Skeletal muscle tissue (tissue), 4 donors: ENCODE measurements around the gene MAPKAP1. TPM values are rescaled to one million over a fixed set of nuclear protein-coding genes. Genes with fewer than 3 reads are reported as not detected.
A peak's percentile ranks its signal among the peaks of the same experiment; 100 is the strongest.

Experiments
- H3K27ac ChIP-seq: one replicate; pipeline ENCODE4 v1.7.0; 2013; ENCODE audit warnings: mild to moderate bottlenecking, low read depth, low read length, inconsistent platforms
- H3K27me3 ChIP-seq, 3 donors: one replicate each; pipeline ENCODE4 v1.7.0; 2013; ENCODE audit warnings: low read length in 3 of 3; ENCODE audit not compliant: control insufficient read depth in 3 of 3, insufficient read depth in 3 of 3
- H3K36me3 ChIP-seq, 3 donors: one replicate each; pipeline ENCODE4 v1.7.0; 2013; ENCODE audit warnings: low read length in 3 of 3; ENCODE audit not compliant: control insufficient read depth in 3 of 3, insufficient read depth in 3 of 3
- H3K4me1 ChIP-seq, 3 donors: one replicate each; pipeline ENCODE4 v1.7.0; 2013; ENCODE audit warnings: low read length in 3 of 3, mild to moderate bottlenecking in 3 of 3; ENCODE audit not compliant: control insufficient read depth in 3 of 3, insufficient read depth in 3 of 3
- H3K4me3 ChIP-seq, 3 donors: one replicate each; pipeline ENCODE4 v1.7.0; 2013; ENCODE audit warnings: low read length in 3 of 3
- H3K9ac ChIP-seq, 3 donors: one replicate each; pipeline ENCODE4 v1.7.0; 2013; ENCODE audit warnings: low read length in 3 of 3, mild to moderate bottlenecking in 3 of 3, moderate library complexity in 2 of 3, low read depth in 1 of 3
- H3K9me3 ChIP-seq, 3 donors: one replicate each; pipeline ENCODE4 v1.7.0; 2013; ENCODE audit warnings: low read length in 3 of 3; ENCODE audit not compliant: control insufficient read depth in 3 of 3
- total RNA-seq: library from RNA; depleted of rRNA; stranded (reverse); fragments of >200 nt; gene quantifications from one replicate; pipeline ENCODE4 v1.2.3, GENCODE V29; 2014
- donor health status: Osteomylitis.

Gene MAPKAP1
- total RNA-seq, 1 donor from 2014 or later: 44.9 TPM

DNA sequence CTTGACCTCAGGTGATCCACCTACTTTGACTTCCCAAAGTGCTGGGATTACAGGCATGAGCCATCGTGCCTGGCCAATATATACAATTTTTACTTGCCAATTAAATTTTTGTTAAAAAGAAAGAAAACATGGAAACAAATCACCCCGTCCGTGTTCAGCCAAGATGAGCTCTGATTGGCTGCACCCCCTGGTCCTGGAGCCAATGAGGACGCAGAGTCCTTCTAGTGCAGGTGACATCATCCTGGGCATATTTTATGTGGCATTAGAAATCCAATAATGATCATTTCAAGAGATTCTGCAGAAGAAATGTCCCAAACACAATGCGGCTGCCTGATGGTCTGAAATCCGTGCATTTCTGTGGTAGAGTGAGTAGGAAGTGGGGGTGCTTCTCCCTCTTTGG, 285.8 kb downstream of the MAPKAP1 start:
- Histone ChIP-seq H3K4me3 (no peak overlapping the region), H3K27me3 (no peaks in the 10 kb centered on the region), H3K27ac (no peak overlapping the region), H3K36me3 (no peaks in the 10 kb centered on the region), H3K4me1 (no peaks in the 10 kb centered on the region), H3K9me3 (no peaks in the 10 kb centered on the region), H3K9ac (no peak overlapping the region)

DNA sequence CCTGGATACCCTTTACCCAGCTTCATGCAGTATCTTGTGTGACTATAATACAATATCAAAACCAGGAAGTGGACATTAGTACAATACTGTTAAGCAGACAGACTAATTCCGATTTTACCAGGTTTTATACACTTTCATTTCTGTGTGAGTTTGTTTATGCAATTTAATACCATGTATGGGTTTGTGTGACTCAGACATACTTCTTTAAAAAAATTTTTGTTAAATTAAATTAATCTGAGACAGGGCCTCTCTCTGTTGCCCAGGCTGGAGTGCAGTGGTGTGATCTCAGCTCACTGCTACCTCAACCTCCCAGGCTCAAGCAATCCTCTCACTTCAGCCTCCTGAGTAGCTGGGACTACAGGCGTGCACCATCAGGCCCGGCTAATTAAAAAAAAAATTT, 288.6 kb downstream of the MAPKAP1 start:
- Histone ChIP-seq H3K27ac (no peak overlapping the region), H3K36me3 (no peaks in the 10 kb centered on the region), H3K27me3 (no peaks in the 10 kb centered on the region), H3K9ac (no peak overlapping the region), H3K9me3 (no peaks in the 10 kb centered on the region), H3K4me1 (no peaks in the 10 kb centered on the region), H3K4me3 (no peak overlapping the region)

DNA sequence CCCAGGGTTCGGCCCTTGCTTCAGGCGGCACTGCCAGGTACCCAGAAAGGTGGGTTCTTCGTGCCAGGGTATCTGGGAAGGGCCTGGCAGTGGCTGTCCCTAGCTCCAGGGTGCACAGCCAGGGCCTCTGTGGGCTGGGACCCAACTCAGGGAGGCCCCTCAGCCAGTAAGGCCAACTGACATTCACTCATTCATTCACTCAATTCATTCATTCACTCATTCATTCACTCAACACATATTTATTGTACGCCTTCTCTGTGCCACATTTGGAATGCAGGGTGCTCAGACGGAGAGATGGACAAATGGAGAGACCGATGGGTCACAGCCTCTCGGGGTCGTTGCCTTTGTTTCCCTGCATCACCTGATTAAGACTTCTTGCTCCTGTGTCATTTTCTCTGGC, 290.5 kb downstream of the MAPKAP1 start:
- H3K4me3 ChIP-seq: no peak overlapping the region
- no peaks in the 10 kb centered on the region for H3K36me3 ChIP-seq
- no peak overlapping the region for H3K27ac ChIP-seq
- H3K4me1 ChIP-seq: no peaks in the 10 kb centered on the region
- H3K9me3 ChIP-seq: no peaks in the 10 kb centered on the region
- peaks cover 0 to 3% (median 0%) of the 10 kb centered on the region in 3 donors for H3K27me3 ChIP-seq
- no peak overlapping the region for H3K9ac ChIP-seq

DNA sequence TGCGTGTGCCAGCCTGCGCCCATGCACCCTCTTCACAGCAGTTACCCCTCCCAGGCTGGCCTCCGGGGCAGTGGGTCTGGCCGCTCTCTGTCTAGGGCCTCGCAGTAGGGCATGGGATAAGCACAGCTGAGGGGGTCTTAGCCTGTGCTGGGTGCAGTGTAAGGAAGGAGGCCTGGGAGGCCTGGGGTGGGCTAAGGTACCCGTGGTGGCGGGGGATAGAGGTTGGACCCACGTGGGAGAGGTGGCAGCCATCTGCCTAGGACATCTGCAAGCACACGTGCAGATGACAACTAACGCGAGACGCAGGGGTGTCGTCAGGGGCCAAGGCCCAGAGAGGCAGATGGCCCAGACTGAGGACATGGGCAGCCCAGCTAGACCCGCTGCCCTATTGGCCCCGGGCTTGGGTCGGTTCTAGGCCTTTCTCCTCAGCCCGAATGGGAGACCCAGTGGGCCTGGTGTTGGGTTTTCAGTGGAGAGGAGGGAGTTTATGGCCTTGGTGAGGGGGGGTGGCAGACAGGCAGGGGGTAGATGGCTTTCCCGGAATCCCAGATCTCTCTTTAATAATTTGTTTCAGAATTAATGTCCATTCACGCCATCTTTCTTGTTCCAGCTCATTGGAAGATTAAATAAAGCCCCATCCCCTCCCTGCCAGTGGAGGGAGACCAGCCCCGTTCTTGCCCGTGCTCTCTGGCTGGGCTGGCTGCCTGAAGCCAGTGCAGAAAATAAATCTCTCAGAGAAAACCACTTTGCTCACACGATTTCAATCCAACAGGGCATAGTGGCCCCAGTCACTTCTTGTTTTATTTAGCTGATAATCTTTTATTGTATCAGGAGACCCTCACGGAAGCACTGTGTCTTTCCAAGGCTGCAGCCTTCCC, 291.2 kb downstream of the MAPKAP1 start:
- Histone ChIP-seq H3K9me3 (no peaks in the 10 kb centered on the region), H3K4me1 (no peaks in the 10 kb centered on the region), H3K4me3 (no peak overlapping the region), H3K36me3 (no peaks in the 10 kb centered on the region), H3K27me3 (peaks cover 1 to 9% (median 4%) of the 10 kb centered on the region in 3 donors), H3K9ac (no peak overlapping the region), H3K27ac (no peak overlapping the region)

DNA sequence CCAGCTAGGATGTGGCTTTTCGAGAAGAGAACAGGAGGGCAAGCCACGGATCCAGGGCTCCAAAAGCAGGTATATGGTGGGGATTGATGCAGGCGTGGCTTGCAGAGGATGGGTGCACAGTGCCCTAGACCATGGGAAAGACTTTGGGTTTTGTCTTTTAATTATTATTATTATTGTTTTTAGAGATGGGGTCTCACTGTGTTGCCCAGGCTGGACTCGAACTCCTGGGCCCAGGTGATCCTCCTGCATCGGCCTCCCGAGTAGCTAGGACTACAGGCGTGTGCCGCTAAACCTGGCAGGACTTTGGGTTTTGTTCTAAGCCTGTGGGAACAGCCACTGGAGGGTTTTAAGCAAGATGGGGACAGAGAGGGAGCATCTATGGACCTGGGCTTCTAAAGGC, 293.4 kb downstream of the MAPKAP1 start:
- H3K27me3 ChIP-seq: peaks cover 13 to 19% (median 18%) of the 10 kb centered on the region in 3 donors
- peaks cover 0 to 3% (median under 1%) of the 10 kb centered on the region in 3 donors for H3K4me1 ChIP-seq
- H3K36me3 ChIP-seq: no peaks in the 10 kb centered on the region
- H3K4me3 ChIP-seq: no peak overlapping the region
- H3K9me3 ChIP-seq: no peaks in the 10 kb centered on the region
- no peak overlapping the region for H3K27ac ChIP-seq
- no peak overlapping the region for H3K9ac ChIP-seq

DNA sequence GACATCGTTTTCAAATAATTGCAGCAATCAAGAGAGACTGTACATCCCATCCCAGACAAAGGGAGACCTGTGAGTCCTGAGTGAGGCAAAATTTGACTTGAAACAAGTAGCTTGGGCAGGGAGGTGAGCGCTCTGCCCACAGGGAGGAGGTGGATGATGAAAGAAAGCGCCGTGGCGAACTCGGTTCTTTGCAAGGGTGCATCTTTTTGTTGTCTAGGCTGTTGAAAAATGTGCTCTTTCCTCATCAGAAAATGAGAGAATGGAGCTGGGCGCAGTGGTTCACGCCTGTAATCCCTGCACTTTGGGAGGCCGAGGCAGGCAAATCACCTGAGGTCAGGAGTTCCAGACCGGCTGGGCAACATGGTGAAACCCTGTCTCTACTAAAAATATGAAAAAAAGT, 294.8 kb downstream of the MAPKAP1 start:
- peaks cover 0 to 9% (median 4%) of the 10 kb centered on the region in 3 donors for H3K4me1 ChIP-seq
- H3K27me3 ChIP-seq: peaks cover 13 to 28% (median 24%) of the 10 kb centered on the region in 3 donors
- no peaks in the 10 kb centered on the region for H3K36me3 ChIP-seq
- H3K4me3 ChIP-seq: no peak overlapping the region
- H3K9me3 ChIP-seq: no peaks in the 10 kb centered on the region
- no peak overlapping the region for H3K27ac ChIP-seq
- H3K9ac ChIP-seq: no peak overlapping the region

DNA sequence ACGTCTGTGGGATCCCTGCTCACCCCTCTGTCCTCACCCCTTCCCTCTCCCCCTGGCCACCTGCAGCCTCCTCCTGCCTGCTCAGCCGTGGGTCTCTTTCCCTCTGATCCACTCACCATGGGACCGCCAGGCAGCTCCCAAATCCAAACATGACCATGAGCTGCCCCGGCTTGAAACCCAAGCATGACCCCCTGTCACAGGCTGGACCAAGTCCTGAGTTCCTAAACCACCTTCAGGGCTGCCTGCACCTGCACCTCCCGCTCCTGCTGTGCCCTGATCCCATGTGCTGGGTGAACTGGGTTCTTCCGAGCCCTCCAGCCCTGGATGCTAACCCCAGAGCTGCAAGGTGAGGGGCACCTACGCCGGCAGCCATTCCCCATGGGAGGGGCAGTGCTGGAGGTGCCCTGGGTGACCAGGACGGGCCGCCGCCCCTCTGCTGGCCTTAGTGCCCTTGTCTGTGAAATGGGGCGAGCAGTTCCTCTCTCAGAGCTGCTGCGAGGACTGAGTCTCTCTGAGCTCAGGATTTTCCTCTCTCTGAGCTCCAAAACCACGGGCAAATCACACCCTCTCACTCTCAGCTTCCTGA, 295.7 kb downstream of the MAPKAP1 start:
- Histone ChIP-seq H3K4me3 (peak overlapping the region in 2 of 3 donors; percentile 51 to 65), H3K36me3 (no peaks in the 10 kb centered on the region), H3K9me3 (no peaks in the 10 kb centered on the region), H3K4me1 (peaks cover 0 to 9% (median 4%) of the 10 kb centered on the region in 3 donors), H3K27ac (no peak overlapping the region), H3K9ac (peak overlapping the region in 2 of 3 donors; percentile 45 to 53), H3K27me3 (peaks cover 13 to 35% (median 24%) of the 10 kb centered on the region in 3 donors)

DNA sequence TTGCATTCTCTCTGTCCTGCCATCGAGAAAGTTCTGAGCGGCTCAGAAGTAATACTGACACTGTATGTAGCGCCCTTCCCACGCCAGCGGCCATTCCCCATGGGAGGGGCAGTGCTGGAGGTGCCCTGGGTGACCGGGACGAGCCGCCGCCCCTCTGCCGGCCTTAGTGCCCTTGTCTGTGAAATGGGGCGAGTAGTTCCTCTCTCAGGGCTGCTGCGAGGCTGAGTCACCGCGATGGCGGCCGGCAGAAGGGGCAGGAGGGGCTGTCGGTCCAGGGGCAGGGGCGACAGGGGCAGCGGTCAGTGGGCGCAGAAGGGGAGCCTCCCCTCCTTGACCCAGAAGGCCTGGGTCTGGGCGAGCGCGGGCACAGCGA, 296.5 kb downstream of the MAPKAP1 start:
- Histone ChIP-seq H3K9ac (peak overlapping the region in 2 of 3 donors; percentile 53 to 66), H3K4me3 (peak overlapping the region in 2 of 3 donors; percentile 51 to 65), H3K36me3 (no peaks in the 10 kb centered on the region), H3K27me3 (peaks cover 13 to 35% (median 24%) of the 10 kb centered on the region in 3 donors), H3K27ac (no peak overlapping the region), H3K4me1 (peaks cover 0 to 9% (median 4%) of the 10 kb centered on the region in 3 donors), H3K9me3 (no peaks in the 10 kb centered on the region)

DNA sequence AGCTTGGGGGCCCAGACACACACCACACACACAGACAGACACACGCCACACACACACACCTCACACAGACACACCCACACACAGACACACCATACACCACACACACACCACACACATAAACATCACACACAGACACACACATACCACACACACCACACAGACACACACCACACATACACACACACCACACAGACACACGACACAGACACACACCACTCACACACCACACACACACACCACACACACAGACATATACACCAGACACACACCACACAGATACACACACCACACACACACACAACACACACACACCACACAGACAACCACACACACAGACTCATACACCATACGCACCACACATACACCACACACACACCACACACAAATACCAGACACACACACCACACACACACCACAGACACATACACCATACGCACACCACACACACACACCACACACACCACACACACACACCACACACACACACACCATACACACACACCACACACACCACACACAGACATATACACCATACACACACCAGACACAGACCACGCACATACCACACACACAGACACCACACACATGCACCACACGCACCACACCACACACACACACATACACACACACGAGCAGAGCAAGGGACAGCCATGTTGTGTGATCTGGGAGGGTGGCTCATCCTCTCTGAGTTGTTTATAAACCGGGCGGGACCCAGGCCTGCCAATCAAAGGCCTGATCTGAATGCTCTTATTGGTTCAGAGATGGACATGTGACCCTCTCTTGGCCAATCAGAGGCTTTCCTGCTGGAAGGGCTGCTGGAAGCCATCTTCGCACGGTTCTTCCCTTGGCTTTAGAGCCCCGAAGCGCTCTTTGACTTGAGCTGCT, 297.1 kb downstream of the MAPKAP1 start:
- Histone ChIP-seq H3K36me3 (no peaks in the 10 kb centered on the region), H3K27me3 (peaks cover 13 to 35% (median 24%) of the 10 kb centered on the region in 3 donors), H3K4me1 (peaks cover 0 to 9% (median 4%) of the 10 kb centered on the region in 3 donors), H3K9me3 (no peaks in the 10 kb centered on the region), H3K27ac (no peak overlapping the region), H3K4me3 (peak overlapping the region in 2 of 3 donors; percentile 51 to 65), H3K9ac (peak overlapping the region in 2 of 3 donors; percentile 53 to 66)
